ENCODE data around the gene LINC00237. TPM values are rescaled to one million over a fixed set of nuclear protein-coding genes. Genes with fewer than 3 reads are reported as not detected.

LINC00237 gene
- total RNA-seq, 1 experiment from 2014 or later, result 1.5 TPM

- Mint-ChIP-seq H3K4me1 (ENCODE audit: low read depth, unreplicated experiment) (peaks cover under 1% of the 10 kb centered on the region), H3K27ac (ENCODE audit: unreplicated experiment) (no peak overlapping the region), H3K9me3 (ENCODE audit: unreplicated experiment) (no peaks in the 10 kb centered on the region), H3K36me3 (ENCODE audit: insufficient read depth, unreplicated experiment) (peaks cover 13% of the 10 kb centered on the region), H3K27me3 (ENCODE audit: insufficient read depth, unreplicated experiment) (no peaks in the 10 kb centered on the region), H3K4me3 (ENCODE audit: unreplicated experiment) (no peak overlapping the region)
- POLR2A ChIA-PET, result no interaction called here
- TF ChIP-seq CTCF (IDR thresholded peaks at IDR 0.05; ENCODE audit: insufficient read depth in 1 of 2, low read depth in 1 of 2, low read length in 1 of 2, severe bottlenecking in 1 of 2, unreplicated experiment in 1 of 2), result no peak
- intact Hi-C loops (cut with micrococcal nuclease; ENCODE audit: unreplicated experiment), result no loop called here
- H3K9me3 ChIP-seq, result no peaks in the 10 kb centered on the region
- H3K4me3 ChIP-seq (ENCODE audit: low read depth, low read length), result no peak overlapping the region
- BruUV-seq (replicated peaks), result no TSS peak
- no peaks in the 10 kb centered on the region for H3K36me3 ChIP-seq (ENCODE audit: control insufficient read depth, insufficient read depth, low read length)
- no peak for DNase-seq
- H3K27me3 ChIP-seq (replicated peaks; ENCODE audit: control insufficient read depth, insufficient read depth, low read length), result no peaks in the 10 kb centered on the region
- CTCF ChIA-PET, result interaction anchor here (1.1 kb wide), 1 partner anchor 239 kb away, joined by 3 read pairs; no protein-coding TSS in a partner anchor
- no peaks in the 10 kb centered on the region; the same call in 1 of the 2 replicates for H3K4me1 ChIP-seq
Measured at GRCh38 chr20:21103582-21104465, 2.3 kb downstream of the LINC00237 start.

- Mint-ChIP-seq H3K9me3 (ENCODE audit: unreplicated experiment) (no peaks in the 10 kb centered on the region), H3K4me1 (ENCODE audit: low read depth, unreplicated experiment) (peaks cover 6% of the 10 kb centered on the region), H3K27ac (ENCODE audit: unreplicated experiment) (peak overlapping the region; percentile 100), H3K27me3 (ENCODE audit: insufficient read depth, unreplicated experiment) (peaks cover 4% of the 10 kb centered on the region), H3K4me3 (ENCODE audit: unreplicated experiment) (peak overlapping the region; percentile 97), H3K36me3 (ENCODE audit: insufficient read depth, unreplicated experiment) (peaks cover 13% of the 10 kb centered on the region)
- intact Hi-C loops (cut with micrococcal nuclease; ENCODE audit: unreplicated experiment), result loop anchor here (1.0 kb wide), 3 partner anchors 23 to 238 kb away; no protein-coding TSS in a partner anchor
- no peak for TF ChIP-seq CTCF (IDR thresholded peaks at IDR 0.05; ENCODE audit: insufficient read depth in 1 of 2, low read depth in 1 of 2, low read length in 1 of 2, severe bottlenecking in 1 of 2, unreplicated experiment in 1 of 2)
- no peaks in the 10 kb centered on the region for H3K9me3 ChIP-seq
- DNase-seq, result peak in 1 of 2 experiments; percentile 41
- ChIA-PET POLR2A (interaction anchor here (2.9 kb wide), 1 partner anchor 23 kb away, joined by 16 read pairs; the partner anchor contains the start of gene KIZ), CTCF (interaction anchor here (0.7 to 3.0 kb wide), 4 partner anchors 23 to 243 kb away, joined by 3 to 18 read pairs (median 12); partner anchors contain the start of gene KIZ)
- H3K27me3 ChIP-seq (replicated peaks; ENCODE audit: control insufficient read depth, insufficient read depth, low read length), result no peaks in the 10 kb centered on the region
- no peaks in the 10 kb centered on the region; the same call in 1 of the 2 replicates for H3K4me1 ChIP-seq
- H3K4me3 ChIP-seq (ENCODE audit: low read depth, low read length), result peak overlapping the region; percentile 56
- TSS peak; percentile 21 for BruUV-seq (replicated peaks)
- H3K36me3 ChIP-seq (ENCODE audit: control insufficient read depth, insufficient read depth, low read length), result no peaks in the 10 kb centered on the region
Measured at GRCh38 chr20:21102603-21103311, 3.4 kb downstream of the LINC00237 start.

All from Caco-2 (cell line).